Ovary (tissue), 9 donors: ENCODE data around the gene SMARCA1. TPM values are rescaled to one million over a fixed set of nuclear protein-coding genes. Genes with fewer than 3 reads are reported as not detected.

Experiments used
- DNase-seq, 5 donors: peaks; one replicate each; pipeline ENCODE4 v3.0.0-alpha.2; 2019 to 2020
- H3K27ac ChIP-seq, 2 donors: fragments of 200-600 bp; one replicate each; pipeline versions ENCODE4 v1.5.1 to v1.8.0; 2019 to 2022
- H3K27me3 ChIP-seq: fragments of 200-600 bp; one replicate; pipeline ENCODE4 v1.8.0; 2022
- H3K36me3 ChIP-seq: fragments of 200-600 bp; sonication (generic); one replicate; pipeline ENCODE4 v1.5.1; 2019
- H3K4me1 ChIP-seq: one replicate; pipeline ENCODE4 v1.8.1; 2013; ENCODE audit warnings: mild to moderate bottlenecking, moderate library complexity; ENCODE audit not compliant: insufficient read depth
- H3K4me3 ChIP-seq: fragments of 200-600 bp; sonication (generic); one replicate; pipeline ENCODE4 v1.5.1; 2017
- H3K9me3 ChIP-seq, 2 donors: fragments of 200-600 bp in 1 of 2; sonication (generic) in 1 of 2; one replicate each; pipeline versions ENCODE4 v1.5.1 to v1.8.1; 2013 to 2019; ENCODE audit warnings: mild to moderate bottlenecking in 1 of 2, moderate library complexity in 1 of 2
- CTCF ChIP-seq, 3 donors: fragments of 450-650 bp in 2 of 3; fragments of 200-600 bp in 1 of 3; IDR thresholded peaks; one replicate each; pipeline versions ENCODE4 v1.5.1 to v1.8.0; 2016 to 2022; ENCODE audit warnings: antibody characterized with exemption in 3 of 3, mild to moderate bottlenecking in 1 of 3
- EP300 ChIP-seq: sonication (generic); formaldehyde crosslinking; IDR thresholded peaks from one replicate; pipeline ENCODE4 v1.6.1; 2017; ENCODE audit warnings: antibody characterized with exemption
- POLR2A ChIP-seq: fragments of 450-650 bp; IDR thresholded peaks from one replicate; pipeline ENCODE4 v1.6.1; 2017; ENCODE audit warnings: antibody characterized with exemption, mild to moderate bottlenecking, moderate library complexity
- WGBS, 3 donors: extraction: QIAGEN DNeasy Blood & Tissue Kit in 1 of 3; methylation state at CpG; one replicate each; pipeline versions ENCODE4 v1.1.5 to v1.1.7; 2013 to 2017; 5-methylcytosine and 5-hydroxymethylcytosine counted together
- intact Hi-C, 4 donors: fragments of 100-400 bp; cut with DNase I; formaldehyde crosslinking; loops; one replicate each; pipeline versions ENCODE4 v1.11.0 to v1.15.1; 2022 to 2023
- polyA plus RNA-seq, 2 donors: library from polyadenylated mRNA; stranded (reverse); fragments of 200-250 nt in 1 of 2; fragments of 350-450 nt in 1 of 2; fragmentation: Illumina TruSeq in 1 of 2; extraction: RNeasy Lipid Tissue Mini Kit (QIAGEN cat#74804) in 1 of 2; gene quantifications; one replicate each; pipeline ENCODE4 v1.2.3, GENCODE V29; 2013 to 2014
- total RNA-seq, 7 donors: library from RNA; depleted of rRNA in 2 of 7; stranded (reverse); fragments of >200 nt in 2 of 7; fragmentation: NEBNext Ultra II Directional in 3 of 7; extraction: Animal tissue kit (Norgen Biotek cat#: 25700) in 3 of 7; gene quantifications; one replicate each; pipeline versions ENCODE4 v1.1.0 to v1.2.4, GENCODE V29; 2016 to 2023
- donor health status: DM: no; HTN: no; CAD: no; lungs with moderate emphysema.
- donor health status: DM: no; HTN: no; CAD: no.
- donor health status: Bipolar disorder and iron deficiency.
- donor health status: DM: yes; HTN: yes; CAD: no.
- donor health status: DM: no; HTN: no; CAD: no.
- donor health status: DM: yes; HTN: yes; CAD: no.

Gene SMARCA1
- total and polyA plus RNA-seq, 9 donors, result 47.5 to 124 (median 67.1) TPM

GRCh38 chrX:129445436-129445835 lies 77.9 kb downstream of the SMARCA1 start:
- Histone ChIP-seq H3K27me3 (no peaks in the 10 kb centered on the region), H3K36me3 (no peaks in the 10 kb centered on the region), H3K27ac (no peak overlapping the region), H3K4me1 (no peaks in the 10 kb centered on the region), H3K4me3 (no peak overlapping the region), H3K9me3 (no peaks in the 10 kb centered on the region)
- TF ChIP-seq CTCF (IDR thresholded peaks at IDR 0.05) (no peak), EP300 (no peak), POLR2A (no peak)
- DNase-seq, result no peak
- intact Hi-C loops, result no loop called here

DNA sequence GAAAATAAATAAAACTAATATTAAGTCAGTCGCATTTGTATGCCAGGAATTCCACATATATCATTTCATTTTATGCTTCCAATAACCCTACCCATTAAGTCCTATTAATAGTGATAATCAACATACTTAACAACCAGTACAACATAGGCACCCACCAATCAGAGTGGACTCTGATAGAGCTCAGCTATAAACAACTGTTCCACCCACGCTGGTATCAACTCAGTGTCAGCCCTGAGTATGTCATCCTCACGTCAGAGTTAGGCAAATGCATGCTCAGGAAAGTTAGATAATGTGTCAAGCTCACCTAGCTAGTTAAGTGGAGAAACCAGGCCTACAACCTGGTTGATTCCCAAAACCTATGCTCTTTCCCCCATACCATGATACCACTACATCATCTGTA lies 89.3 kb downstream of the SMARCA1 start:
- TF ChIP-seq EP300 (no peak), POLR2A (no peak), CTCF (IDR thresholded peaks at IDR 0.05) (no peak)

DNA sequence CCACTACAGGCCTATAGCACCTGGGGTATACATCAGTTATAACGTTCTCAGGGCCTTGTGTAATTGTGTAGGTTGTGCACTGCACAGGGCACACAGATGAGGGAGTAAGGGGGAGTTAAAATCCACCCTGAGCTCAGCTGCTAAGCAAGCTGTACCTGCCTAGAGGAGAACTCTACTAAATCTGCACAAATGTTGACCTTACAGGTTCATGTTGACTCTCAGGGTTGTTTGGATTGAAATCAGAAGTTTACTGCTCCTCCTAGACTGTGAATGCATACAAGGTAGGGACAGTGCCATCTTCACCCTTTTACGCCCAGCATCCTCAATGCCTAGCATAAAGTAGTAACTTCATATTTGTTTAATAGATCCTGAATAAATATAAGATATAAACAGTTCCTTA lies 89.8 kb downstream of the SMARCA1 start:
- intact Hi-C loops, result no loop called here
- no peak for DNase-seq
- no peak overlapping the region for H3K4me3 ChIP-seq
- no peaks in the 10 kb centered on the region for H3K27me3 ChIP-seq
- TF ChIP-seq CTCF (IDR thresholded peaks at IDR 0.05) (no peak), POLR2A (no peak), EP300 (no peak)
- H3K27ac ChIP-seq, result no peak overlapping the region
- WGBS, 3 donors, result 56 to 59% (median 58%) methylated on average over 2 of the region's 2 CpGs
- no peaks in the 10 kb centered on the region for H3K36me3 ChIP-seq
- H3K9me3 ChIP-seq, result no peaks in the 10 kb centered on the region
- no peaks in the 10 kb centered on the region for H3K4me1 ChIP-seq

More for the DNA sequence above, 89.3 kb downstream of the SMARCA1 start:
- no peaks in the 10 kb centered on the region for H3K9me3 ChIP-seq
- 54 to 63% (median 59%) methylated on average over 3 of the region's 3 CpGs for WGBS, 3 donors
- intact Hi-C loops, result no loop called here
- no peak overlapping the region for H3K4me3 ChIP-seq
- no peaks in the 10 kb centered on the region for H3K4me1 ChIP-seq
- DNase-seq, result no peak
- H3K27me3 ChIP-seq, result no peaks in the 10 kb centered on the region
- H3K36me3 ChIP-seq, result no peaks in the 10 kb centered on the region
- H3K27ac ChIP-seq, result no peak overlapping the region

GRCh38 chrX:129427267-129427666 lies 96.0 kb downstream of the SMARCA1 start:
- intact Hi-C loops, result no loop called here
- no peaks in the 10 kb centered on the region for H3K36me3 ChIP-seq
- no peak for DNase-seq
- 74 to 83% (median 75%) methylated on average over 1 of the region's 1 CpG for WGBS, 3 donors
- H3K27ac ChIP-seq, result no peak overlapping the region
- H3K4me1 ChIP-seq, result no peaks in the 10 kb centered on the region
- no peak overlapping the region for H3K4me3 ChIP-seq
- TF ChIP-seq EP300, result no peak
- no peak for TF ChIP-seq CTCF (IDR thresholded peaks at IDR 0.05)
- TF ChIP-seq POLR2A, result no peak
- H3K9me3 ChIP-seq, result no peaks in the 10 kb centered on the region
- H3K27me3 ChIP-seq, result no peaks in the 10 kb centered on the region

DNA sequence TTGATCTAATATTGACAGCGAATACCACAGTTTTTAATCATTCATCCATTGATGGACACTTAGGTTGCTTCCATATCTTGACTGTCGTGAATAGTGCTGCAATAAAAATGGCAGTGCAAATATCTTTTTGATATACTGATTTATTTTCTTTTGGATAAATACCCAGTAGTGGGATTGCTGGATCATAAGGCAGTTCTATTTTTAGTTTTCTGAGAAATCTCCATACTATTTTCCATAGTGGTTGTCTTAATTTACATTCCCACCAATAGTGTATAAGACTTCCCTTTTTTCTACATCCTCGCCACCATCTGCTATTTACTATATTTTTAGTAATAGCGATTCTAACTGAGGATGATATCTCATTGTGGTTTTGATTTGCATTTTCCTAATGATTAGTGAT lies 100.1 kb downstream of the SMARCA1 start:
- Histone ChIP-seq H3K4me1 (no peaks in the 10 kb centered on the region), H3K27me3 (no peaks in the 10 kb centered on the region), H3K27ac (no peak overlapping the region), H3K4me3 (no peak overlapping the region), H3K9me3 (no peaks in the 10 kb centered on the region), H3K36me3 (no peaks in the 10 kb centered on the region)
- no peak for DNase-seq
- intact Hi-C loops, result no loop called here
- TF ChIP-seq CTCF (IDR thresholded peaks at IDR 0.05) (no peak), POLR2A (no peak), EP300 (no peak)
- WGBS, 3 donors, result 74 to 83% (median 79%) methylated on average over 4 of the region's 4 CpGs
